Liver (tissue), 9 donors: ENCODE results near the gene ADGRF3. TPM values are rescaled to one million over a fixed set of nuclear protein-coding genes. Genes with fewer than 3 reads are reported as not detected.

ENCODE experiments used
- DNase-seq: peaks from one replicate; pipeline ENCODE4 v3.0.0-alpha.2; 2017; ENCODE audit warnings: low spot score
- H3K27ac ChIP-seq, 2 donors: one replicate each; pipeline ENCODE4 v1.7.0; 2013; ENCODE audit warnings: inconsistent platforms in 2 of 2, low read length in 2 of 2, control low read depth in 1 of 2, low read depth in 1 of 2, mild to moderate bottlenecking in 1 of 2
- H3K27me3 ChIP-seq, 4 donors: one replicate each; pipeline versions ENCODE4 v1.6.1 to v1.7.0; 2013; ENCODE audit warnings: low read length in 3 of 4, inconsistent platforms in 1 of 4, mild to moderate bottlenecking in 1 of 4, moderate library complexity in 1 of 4; ENCODE audit not compliant: control insufficient read depth in 4 of 4, insufficient read depth in 4 of 4
- H3K36me3 ChIP-seq, 4 donors: one replicate each; pipeline versions ENCODE4 v1.6.1 to v1.7.0; 2013; ENCODE audit warnings: low read length in 3 of 4, mild to moderate bottlenecking in 3 of 4, low read depth in 1 of 4, moderate library complexity in 1 of 4; ENCODE audit not compliant: control insufficient read depth in 4 of 4, insufficient read depth in 3 of 4
- H3K4me1 ChIP-seq, 4 donors: one replicate each; pipeline versions ENCODE4 v1.6.1 to v1.7.0; 2013; ENCODE audit warnings: low read length in 3 of 4, mild to moderate bottlenecking in 3 of 4, moderate library complexity in 1 of 4; ENCODE audit not compliant: control insufficient read depth in 4 of 4, insufficient read depth in 4 of 4
- H3K4me3 ChIP-seq, 3 donors: one replicate each; pipeline versions ENCODE4 v1.6.1 to v1.7.0; 2013; ENCODE audit warnings: low read length in 3 of 3, control low read depth in 1 of 3, low read depth in 1 of 3, mild to moderate bottlenecking in 1 of 3
- H3K9ac ChIP-seq, 2 donors: one replicate each; pipeline ENCODE4 v1.7.0; 2013; ENCODE audit warnings: low read length in 2 of 2, mild to moderate bottlenecking in 2 of 2, moderate library complexity in 2 of 2, control low read depth in 1 of 2, low read depth in 1 of 2
- H3K9me3 ChIP-seq, 4 donors: one replicate each; pipeline versions ENCODE4 v1.6.1 to v1.7.0; 2013; ENCODE audit warnings: low read length in 3 of 4; ENCODE audit not compliant: control insufficient read depth in 4 of 4
- ATF3 ChIP-seq: IDR thresholded peaks from 2 replicates; pipeline ENCODE4 v1.6.1; 2016; ENCODE audit warnings: antibody characterized with exemption
- CTCF ChIP-seq: fragments of 150-350 bp; IDR thresholded peaks from 2 replicates; pipeline ENCODE4 v1.5.1; 2017; ENCODE audit warnings: improper control_type of control experiment, low read depth, low read length; ENCODE audit not compliant: missing input control
- EGR1 ChIP-seq, 2 donors: IDR thresholded peaks; 2 replicates each; pipeline ENCODE4 v1.6.1; 2016 to 2018; ENCODE audit warnings: antibody characterized with exemption in 2 of 2, low read depth in 2 of 2
- FOXA1 ChIP-seq: IDR thresholded peaks from 2 replicates; pipeline ENCODE4 v1.6.1; 2016; ENCODE audit warnings: antibody characterized with exemption
- FOXA2 ChIP-seq: IDR thresholded peaks from 2 replicates; pipeline ENCODE4 v1.6.1; 2016; ENCODE audit warnings: antibody characterized with exemption
- HNF4A ChIP-seq, 2 donors: conservative IDR thresholded peaks; 2 replicates each; pipeline ENCODE4 v1.6.1; 2016; ENCODE audit warnings: antibody characterized with exemption in 2 of 2, mild to moderate bottlenecking in 2 of 2
- HNF4G ChIP-seq: IDR thresholded peaks from 2 replicates; pipeline ENCODE4 v1.6.1; 2016; ENCODE audit warnings: antibody characterized with exemption
- JUND ChIP-seq, 2 donors: IDR thresholded peaks; 2 replicates each; pipeline ENCODE4 v1.6.1; 2016; ENCODE audit warnings: antibody characterized with exemption in 2 of 2
- MAX ChIP-seq: IDR thresholded peaks from 2 replicates; pipeline ENCODE4 v1.6.1; 2016; ENCODE audit warnings: antibody characterized with exemption
- RAD21 ChIP-seq, 2 donors: IDR thresholded peaks; 2 replicates each; pipeline ENCODE4 v1.6.1; 2016; ENCODE audit warnings: antibody characterized with exemption in 2 of 2, mild to moderate bottlenecking in 2 of 2
- REST ChIP-seq: IDR thresholded peaks from 2 replicates; pipeline ENCODE4 v1.6.1; 2016; ENCODE audit warnings: antibody characterized with exemption, mild to moderate bottlenecking
- SP1 ChIP-seq: IDR thresholded peaks from 2 replicates; pipeline ENCODE4 v1.6.1; 2018; ENCODE audit warnings: antibody characterized with exemption, mild to moderate bottlenecking
- TAF1 ChIP-seq: conservative IDR thresholded peaks from 2 replicates; pipeline ENCODE4 v1.6.1; 2016; ENCODE audit warnings: antibody characterized with exemption, mild to moderate bottlenecking
- YY1 ChIP-seq: IDR thresholded peaks from 2 replicates; pipeline ENCODE4 v1.6.1; 2016; ENCODE audit warnings: antibody characterized with exemption, mild to moderate bottlenecking
- WGBS: extraction: QIAGEN DNeasy Blood & Tissue Kit; methylation state at CpG from one replicate; pipeline ENCODE4 v1.1.7; 2013; 5-methylcytosine and 5-hydroxymethylcytosine counted together
- polyA plus RNA-seq, 2 donors: library from polyadenylated mRNA; stranded (reverse) in 1 of 2; unstranded in 1 of 2; fragments of 200-250 nt in 1 of 2; fragments of >200 nt in 1 of 2; fragmentation: Nextera tagmentation in 1 of 2; extraction: Ambion mirVana in 1 of 2; gene quantifications; one replicate each; pipeline versions ENCODE4 v1.2.1 to v1.2.3, GENCODE V29; 2013 to 2015
- total RNA-seq, 2 donors: library from RNA; depleted of rRNA; stranded (reverse); fragments of >200 nt; gene quantifications; one replicate each; pipeline ENCODE4 v1.2.3, GENCODE V29; 2014
- TF ChIP-seq, protein P1 (sequence below): IDR thresholded peaks from 2 replicates; pipeline ENCODE4 v1.6.1; 2016; ENCODE audit warnings: antibody characterized with exemption
- donor health status: healthy.
- donor health status: healthy.
- donor health status: healthy.
- donor health status: healthy.
- donor health status: healthy.

ADGRF3 gene
- total and polyA plus RNA-seq, 4 donors: 0.07 to 0.25 (median 0.10) TPM

GRCh38 chr2:26352892-26353291, 6.3 kb upstream of the ADGRF3 start (continued):
- TF ChIP-seq, protein P1, sequence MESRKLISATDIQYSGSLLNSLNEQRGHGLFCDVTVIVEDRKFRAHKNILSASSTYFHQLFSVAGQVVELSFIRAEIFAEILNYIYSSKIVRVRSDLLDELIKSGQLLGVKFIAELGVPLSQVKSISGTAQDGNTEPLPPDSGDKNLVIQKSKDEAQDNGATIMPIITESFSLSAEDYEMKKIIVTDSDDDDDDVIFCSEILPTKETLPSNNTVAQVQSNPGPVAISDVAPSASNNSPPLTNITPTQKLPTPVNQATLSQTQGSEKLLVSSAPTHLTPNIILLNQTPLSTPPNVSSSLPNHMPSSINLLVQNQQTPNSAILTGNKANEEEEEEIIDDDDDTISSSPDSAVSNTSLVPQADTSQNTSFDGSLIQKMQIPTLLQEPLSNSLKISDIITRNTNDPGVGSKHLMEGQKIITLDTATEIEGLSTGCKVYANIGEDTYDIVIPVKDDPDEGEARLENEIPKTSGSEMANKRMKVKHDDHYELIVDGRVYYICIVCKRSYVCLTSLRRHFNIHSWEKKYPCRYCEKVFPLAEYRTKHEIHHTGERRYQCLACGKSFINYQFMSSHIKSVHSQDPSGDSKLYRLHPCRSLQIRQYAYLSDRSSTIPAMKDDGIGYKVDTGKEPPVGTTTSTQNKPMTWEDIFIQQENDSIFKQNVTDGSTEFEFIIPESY: no peak

DNA sequence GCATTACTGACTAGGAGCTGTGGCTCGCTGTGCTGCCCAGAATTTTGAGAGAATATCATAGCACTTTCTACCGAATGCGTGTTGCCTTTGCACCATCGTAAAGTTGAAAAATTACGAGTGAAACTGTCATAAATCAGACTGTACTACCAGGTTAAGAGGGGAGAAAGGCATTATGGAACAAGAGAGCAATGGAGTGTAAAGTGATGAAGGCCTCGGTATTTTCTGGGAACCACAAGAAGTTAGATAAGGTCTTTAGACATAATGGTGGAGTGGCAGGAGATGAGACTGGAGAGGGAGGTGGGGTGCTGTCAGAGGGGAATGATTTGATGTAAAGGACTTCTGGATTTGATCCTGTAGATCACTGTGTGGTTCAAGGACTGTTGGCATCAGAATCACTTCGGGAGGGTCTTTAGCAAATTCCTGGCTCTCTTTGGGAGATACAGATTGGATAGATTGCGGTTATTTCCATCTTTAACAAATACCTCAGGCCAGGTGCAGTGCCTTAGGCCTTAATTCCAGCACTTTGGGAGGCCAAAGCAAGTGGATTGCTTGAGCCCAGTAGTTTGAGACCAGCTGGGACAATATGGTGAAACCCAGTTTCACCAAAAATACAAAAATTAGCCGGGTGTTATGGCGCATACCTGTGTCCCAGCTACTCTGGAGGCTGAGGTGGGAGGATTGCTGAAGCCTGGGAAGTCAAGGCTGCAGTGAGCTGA, 4.9 kb upstream of the ADGRF3 start:
- Histone ChIP-seq H3K27ac (no peak overlapping the region), H3K27me3 (no peaks in the 10 kb centered on the region), H3K4me3 (no peak overlapping the region), H3K9me3 (no peaks in the 10 kb centered on the region), H3K9ac (no peak overlapping the region), H3K4me1 (peaks cover 3 to 14% (median 5%) of the 10 kb centered on the region in 4 donors), H3K36me3 (no peaks in the 10 kb centered on the region)
- 98% methylated on average over 10 of the region's 10 CpGs for WGBS
- no peak for DNase-seq
- TF ChIP-seq EGR1 (IDR thresholded peaks at IDR 0.05; ENCODE audit: low read depth in 2 of 2) (no peak), RAD21 (IDR thresholded peaks at IDR 0.05) (no peak), ATF3 (no peak), SP1 (no peak), FOXA2 (no peak), JUND (IDR thresholded peaks at IDR 0.05) (no peak), CTCF (no peak), YY1 (no peak), HNF4A (conservative IDR thresholded peaks at IDR 0.05) (no peak), FOXA1 (no peak)
- TF ChIP-seq, protein P1: no peak

DNA sequence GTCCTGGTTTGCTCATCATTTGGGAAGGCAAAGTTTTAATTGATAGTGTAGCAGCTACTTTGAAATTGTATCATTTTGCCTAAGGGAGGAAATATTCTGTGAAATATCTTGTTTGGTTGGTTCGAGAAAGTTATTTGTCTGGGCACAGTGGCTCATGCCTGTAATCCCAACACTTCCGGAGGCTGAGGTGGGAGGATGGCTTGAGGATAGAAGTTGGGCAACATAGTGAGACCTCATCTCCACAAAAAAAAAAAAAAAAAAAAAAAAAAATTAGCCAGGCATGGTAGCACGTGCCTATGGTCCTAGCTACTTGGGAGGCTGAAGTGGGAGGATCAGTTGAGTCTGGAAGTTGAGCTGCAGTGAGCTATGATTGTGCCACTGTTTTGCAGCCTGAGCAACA, 3.1 kb upstream of the ADGRF3 start:
- no peak for DNase-seq
- WGBS: 93% methylated on average over 3 of the region's 3 CpGs
- no peaks in the 10 kb centered on the region for H3K27me3 ChIP-seq
- H3K36me3 ChIP-seq: no peaks in the 10 kb centered on the region
- H3K9me3 ChIP-seq: no peaks in the 10 kb centered on the region
- H3K9ac ChIP-seq: no peak overlapping the region
- peaks cover 4 to 17% (median 7%) of the 10 kb centered on the region in 4 donors for H3K4me1 ChIP-seq
- no peak overlapping the region for H3K4me3 ChIP-seq
- no peak overlapping the region for H3K27ac ChIP-seq
- TF ChIP-seq HNF4G (no peak), YY1 (no peak), MAX (no peak), REST (no peak), TAF1 (no peak), EGR1 (IDR thresholded peaks at IDR 0.05; ENCODE audit: low read depth in 2 of 2) (no peak), ATF3 (no peak), CTCF (no peak), SP1 (no peak), RAD21 (IDR thresholded peaks at IDR 0.05) (no peak)
